GM19035 (cell line): ENCODE data around the gene NUP210.

ENCODE experiments used
- ATAC-seq: cut with Tn5 transposase; IDR thresholded peaks from one replicate; pipeline ENCODE4 v1.9.1; 2021; ENCODE audit not compliant: unreplicated experiment

The NUP210 gene

DNA sequence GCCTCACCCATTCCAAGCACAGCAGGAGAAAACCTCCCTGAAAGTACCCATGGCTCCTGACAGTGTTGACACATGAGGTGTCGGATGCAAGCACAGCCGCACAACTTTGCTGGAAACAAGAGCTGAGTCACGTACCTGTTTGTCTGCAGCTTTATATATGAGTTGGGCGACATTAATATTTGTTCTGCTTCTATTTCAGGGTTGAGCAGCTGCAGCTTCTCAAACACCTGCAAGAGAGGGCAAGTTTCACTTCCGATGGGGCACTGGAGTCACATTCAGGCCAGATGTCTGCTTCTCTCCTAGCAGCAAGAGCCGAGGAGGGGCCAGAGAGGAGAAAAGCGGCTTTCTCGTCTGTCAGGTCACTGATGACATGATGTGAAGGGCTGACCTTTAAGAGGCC, 88.0 kb downstream of the NUP210 start:
- ATAC-seq = peak; percentile 93

- no peak for ATAC-seq
These were observed 90.4 kb downstream of the NUP210 start for GRCh38 chr3:13329746-13330145.

DNA sequence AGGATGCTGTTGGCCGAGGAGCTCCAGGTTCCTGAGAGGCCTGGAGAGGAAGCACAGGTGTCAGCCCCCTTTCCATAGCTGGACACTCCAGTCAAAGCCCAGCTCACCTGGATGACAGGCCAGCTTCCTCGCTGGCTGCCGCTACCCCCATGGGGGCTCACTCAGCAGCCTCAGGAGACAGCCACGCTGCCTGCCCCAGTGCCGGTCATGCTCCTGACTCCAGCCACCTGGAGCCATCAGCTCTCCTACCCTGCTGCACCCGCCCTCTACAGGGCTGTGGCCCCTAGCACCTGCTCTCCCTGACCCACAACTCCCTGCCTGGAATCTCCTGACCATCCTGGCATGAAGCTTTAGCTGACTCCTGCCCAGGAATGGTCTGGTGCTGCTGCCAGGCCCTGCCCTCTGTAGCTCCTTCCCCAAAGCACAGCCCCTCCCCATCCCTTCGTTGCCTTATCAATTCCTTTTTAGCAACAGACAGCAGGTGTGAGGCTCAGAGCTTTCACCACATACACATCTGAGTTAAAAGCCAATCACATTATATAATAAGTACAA, 94.2 kb downstream of the NUP210 start:
- ATAC-seq = no peak

GRCh38 chr3:13324835-13325501, 95.2 kb downstream of the NUP210 start:
- ATAC-seq = no peak

DNA sequence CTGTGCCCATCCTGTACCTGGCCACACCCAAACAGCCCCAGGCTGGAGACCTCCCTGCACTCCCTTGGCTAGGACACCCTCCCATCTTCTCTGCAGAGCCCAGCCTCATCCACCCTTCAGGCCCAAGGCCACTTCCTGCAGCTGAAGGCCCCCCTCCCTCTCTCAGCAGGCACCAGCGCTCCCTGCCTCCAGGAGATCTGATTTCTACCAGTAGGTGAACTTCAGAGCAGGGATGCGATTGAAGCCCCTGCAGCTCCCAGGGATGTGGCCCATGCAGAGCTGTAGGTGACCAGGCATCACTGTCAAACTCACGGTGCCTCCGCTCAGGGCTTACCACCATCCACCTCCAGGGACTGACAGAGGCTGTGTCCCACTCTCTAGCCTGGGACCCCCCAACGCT, 96.3 kb downstream of the NUP210 start:
- ATAC-seq = no peak

DNA sequence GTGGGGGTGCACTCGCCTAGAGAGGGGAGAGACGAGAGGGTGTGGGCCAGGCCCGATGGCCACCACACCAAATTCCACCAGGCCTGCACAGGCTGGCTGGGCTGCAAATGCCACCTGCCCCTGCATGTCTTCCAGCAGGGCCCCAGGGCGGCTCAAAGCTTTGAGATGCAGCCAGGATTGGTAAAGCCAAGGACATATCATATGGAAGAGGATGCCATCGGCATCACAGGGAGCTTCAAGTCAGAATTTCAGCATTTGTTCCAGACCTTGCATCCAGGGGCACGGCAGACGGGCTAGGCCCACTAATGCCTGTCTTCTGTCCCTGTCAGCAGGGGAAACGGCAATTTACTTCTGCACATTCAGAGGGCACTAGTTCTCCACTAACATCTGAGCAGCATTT, 97.8 kb downstream of the NUP210 start:
- no peak for ATAC-seq

DNA sequence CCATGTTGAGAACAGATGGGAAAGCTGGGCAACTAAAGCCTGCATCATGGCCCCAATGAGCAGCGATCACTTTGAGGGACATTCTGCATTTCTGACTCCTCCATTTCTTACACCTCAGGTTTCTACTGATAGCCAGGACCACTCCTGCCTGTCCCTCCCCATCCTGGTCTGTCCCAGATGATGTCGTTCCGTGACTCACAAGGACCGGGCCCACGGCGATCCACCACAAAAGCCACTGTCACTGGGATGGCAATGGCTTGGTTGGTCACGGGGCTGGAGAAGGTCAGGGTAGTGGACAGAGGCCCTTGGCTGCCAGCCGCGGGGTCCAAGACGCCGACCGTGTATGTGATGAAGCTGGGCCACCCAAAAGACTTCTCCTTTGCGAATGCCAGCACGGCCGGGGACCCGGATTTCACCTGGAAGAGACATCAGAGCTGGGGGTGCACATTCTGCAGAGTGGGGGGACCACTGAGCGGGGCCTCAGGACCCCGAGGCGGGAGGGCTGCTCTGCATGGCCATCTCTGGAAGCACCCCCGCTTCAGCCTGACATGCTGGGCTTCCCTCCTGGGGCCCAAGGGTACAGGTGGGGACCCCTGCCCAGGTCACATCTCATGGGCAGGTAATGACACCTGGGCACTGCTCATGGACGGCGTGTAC, 100.4 kb downstream of the NUP210 start:
- ATAC-seq = no peak

DNA sequence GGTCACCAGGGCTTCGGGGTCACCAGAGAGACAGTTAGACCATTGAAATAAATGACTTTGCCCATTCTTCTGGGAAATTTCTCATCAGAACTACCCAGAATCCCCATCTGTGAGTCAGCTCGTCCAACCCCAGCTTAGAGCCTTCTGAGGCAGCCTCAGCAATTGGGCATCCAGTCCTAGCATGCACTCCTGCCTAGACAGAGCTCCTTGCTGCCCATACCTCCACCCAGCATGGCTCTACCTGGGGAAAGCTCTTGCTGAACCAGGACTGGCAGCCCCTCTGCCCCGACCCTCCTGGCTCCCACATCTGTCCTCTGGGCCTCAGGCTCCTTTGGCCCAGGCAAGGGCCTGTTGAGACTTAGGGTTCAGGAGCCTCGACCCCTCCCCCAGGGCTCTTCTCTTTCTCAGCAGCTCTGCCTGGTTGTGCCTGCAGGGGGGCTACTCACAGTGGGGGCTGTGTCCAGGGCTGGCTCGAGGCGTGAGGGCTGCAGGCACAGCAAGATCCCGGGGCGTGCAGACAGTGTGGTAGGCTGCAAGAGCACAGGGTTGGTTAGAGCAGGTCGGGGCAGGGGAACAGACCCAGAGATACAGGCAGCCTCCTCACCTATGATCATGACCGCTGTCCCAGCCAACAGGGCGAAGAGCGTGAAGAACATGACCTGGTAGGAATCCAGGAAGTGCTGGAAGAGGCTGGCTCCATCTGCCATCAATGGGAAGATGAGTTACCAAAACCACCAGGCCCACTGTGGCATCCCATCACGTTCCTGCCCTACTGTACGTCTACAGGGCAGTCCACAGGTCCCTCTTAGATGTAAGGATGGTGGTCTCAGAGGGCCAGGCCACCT, 101.3 kb downstream of the NUP210 start:
- ATAC-seq = no peak

DNA sequence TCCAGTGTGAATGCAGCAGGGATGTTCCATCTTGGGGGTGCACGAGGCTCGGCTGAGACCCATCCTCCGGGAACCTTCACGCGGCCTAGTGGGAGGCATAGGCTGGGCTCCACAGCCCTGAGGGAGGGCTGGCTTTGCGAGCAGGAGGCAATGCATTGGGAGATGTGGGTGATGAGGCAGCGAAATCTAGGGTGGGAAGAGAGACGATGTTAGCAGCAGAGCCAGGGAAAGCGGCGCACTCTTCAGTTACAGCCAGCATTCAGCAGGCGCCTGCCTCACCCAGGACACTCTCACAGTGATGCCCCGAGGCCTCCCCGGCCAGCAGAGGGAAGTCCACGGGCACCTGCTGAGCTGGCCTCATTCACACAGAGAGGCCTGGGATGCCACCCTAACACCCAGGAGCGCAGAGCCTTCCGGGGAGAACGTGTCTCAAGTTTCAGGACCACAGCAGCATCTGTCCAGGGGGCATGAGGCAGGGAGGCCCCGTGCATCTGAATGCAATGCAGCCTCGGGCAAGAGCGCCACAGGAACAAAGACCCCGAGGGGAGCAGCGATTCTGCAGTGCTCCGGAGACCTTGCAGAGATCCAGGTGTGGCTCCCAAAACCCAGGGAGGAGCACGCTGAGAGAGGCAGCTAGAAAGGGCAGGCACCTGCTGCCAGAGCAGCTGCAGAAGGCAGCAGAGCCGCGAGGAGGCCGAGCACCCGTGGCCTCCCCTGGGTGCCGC, 102.4 kb downstream of the NUP210 start:
- ATAC-seq = no peak

- no peak for ATAC-seq
These were observed 103.5 kb downstream of the NUP210 start for GRCh38 chr3:13316603-13317002.

DNA sequence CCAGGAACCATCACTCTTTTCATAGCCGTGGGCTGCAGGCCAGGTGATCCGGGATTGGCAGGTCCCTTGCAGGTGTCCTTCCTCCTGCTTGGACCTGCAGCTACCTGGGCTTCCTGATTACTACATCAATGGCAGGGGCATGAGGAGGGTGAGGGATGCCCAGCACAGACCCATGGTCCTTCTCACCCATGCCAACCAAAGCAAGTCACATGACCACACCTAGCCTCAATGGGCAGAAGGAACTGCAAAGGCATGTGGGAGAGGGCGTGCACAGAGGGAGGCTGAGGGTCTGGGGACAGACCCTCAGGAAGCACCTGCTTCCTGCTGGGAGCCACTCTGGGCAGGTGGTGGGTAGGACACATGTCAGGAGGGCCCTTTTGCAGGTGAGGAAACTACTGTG, 105.2 kb downstream of the NUP210 start:
- ATAC-seq = no peak

- ATAC-seq = no peak
These were observed 106.3 kb downstream of the NUP210 start for GRCh38 chr3:13313813-13314212.

- ATAC-seq = no peak
These were observed 111.1 kb downstream of the NUP210 start for GRCh38 chr3:13309004-13309403.

DNA sequence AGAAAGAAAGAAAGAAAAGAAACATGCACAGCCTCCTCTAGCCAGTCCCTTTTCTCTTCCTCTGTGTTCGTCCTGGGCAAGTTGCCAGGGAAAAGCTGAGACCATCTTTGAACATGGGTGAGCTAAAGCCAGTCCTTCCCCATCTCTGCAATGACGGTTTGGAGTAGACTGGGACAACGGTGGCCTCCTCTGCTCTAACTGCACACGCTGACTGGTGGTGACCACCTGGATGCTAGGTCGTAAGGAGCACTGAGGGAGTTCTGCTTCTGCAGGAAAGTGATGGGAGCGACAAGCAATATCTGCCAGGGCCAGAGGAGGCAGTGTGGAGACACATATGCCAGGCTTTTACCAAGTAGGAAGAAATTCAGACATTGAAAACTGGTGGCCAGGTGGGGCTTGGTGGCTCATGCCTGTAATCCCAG, 111.7 kb downstream of the NUP210 start:
- no peak for ATAC-seq

GRCh38 chr3:13307041-13307440, 113.1 kb downstream of the NUP210 start:
- ATAC-seq = no peak

- no peak for ATAC-seq
These were observed 114.5 kb downstream of the NUP210 start for GRCh38 chr3:13305623-13306022.

DNA sequence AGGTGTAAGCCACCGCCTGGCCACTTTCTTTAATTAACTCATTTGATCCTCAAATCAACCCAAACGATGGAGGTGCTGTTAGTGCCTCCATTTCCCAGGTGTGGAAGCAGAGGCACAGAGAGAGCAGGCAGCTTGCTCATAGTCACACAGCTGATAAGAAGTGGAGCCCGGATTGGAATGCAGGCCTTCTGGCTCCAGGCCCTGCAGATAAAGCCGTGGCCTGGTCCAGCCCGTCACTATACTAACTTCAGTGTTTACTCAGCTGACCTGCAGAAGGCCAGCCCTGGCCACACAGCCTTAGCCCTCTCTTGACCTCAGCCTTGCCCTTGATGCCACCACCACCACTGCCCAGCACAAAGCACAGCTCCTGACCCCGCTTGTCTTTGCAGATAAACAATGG, 116.7 kb downstream of the NUP210 start:
- no peak for ATAC-seq

DNA sequence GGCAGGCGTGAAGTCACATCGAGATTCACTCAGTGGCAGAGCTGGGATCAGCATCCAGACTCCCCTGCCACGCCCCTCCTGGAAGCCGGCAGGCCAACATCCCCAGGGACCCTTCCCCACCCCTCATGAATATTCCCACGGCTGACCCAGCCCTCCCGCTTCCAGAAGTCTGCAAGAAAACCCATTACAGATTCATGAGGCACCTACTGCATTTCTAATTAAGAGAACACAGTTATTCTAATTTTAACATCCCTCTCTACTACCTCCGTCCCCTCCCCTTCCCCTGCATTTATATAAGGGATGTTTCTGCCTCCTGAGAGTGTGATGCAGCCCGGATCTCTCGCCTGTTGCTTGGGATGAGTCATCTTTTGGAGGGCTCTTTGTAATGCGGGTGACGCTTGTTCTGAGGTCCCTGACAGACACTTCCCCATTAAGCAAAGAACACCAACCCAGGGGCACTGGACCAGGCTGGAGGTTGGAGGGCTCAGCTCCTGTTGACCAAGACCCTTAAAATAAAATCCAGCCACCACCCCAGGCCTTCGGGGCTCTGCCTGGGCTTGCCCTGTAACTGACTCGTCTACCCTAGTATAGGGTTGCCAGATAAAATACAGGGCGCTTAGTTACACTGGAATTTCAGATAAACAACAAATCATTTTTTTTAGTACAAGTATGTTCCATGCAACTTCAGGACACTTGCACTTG, 118.7 kb downstream of the NUP210 start:
- ATAC-seq = no peak

GRCh38 chr3:13300546-13301285, 119.4 kb downstream of the NUP210 start:
- no peak for ATAC-seq
